IMR-90 (cell line): ENCODE measurements around the gene BRD4. TPM values are rescaled to one million over a fixed set of nuclear protein-coding genes. Genes with fewer than 3 reads are reported as not detected.

Source experiments
- ATAC-seq: fragments of 200-7000 bp; cut with Tn5 transposase; 2 replicates; pipeline ENCODE4 v1.9.1; 2020; ENCODE audit warnings: low read depth, mild to moderate bottlenecking, moderate library complexity
- BruUV-seq: library from RNA; stranded (reverse); fragments of 400-500 nt; replicated peaks from 2 replicates; lab custom pipeline; 2021; lab: Mats Ljungman, UMichigan
- CTCF ChIA-PET: fragments of 300-600 bp; formaldehyde crosslinking; extraction: SDS; loops from one replicate; lab custom pipeline; 2021; ENCODE audit warnings: antibody characterized with exemption; lab: Yijun Ruan, JAX
- POLR2A ChIA-PET: fragments of 300-600 bp; sonication (Branson Sonifier 250); formaldehyde crosslinking; loops from one replicate; lab custom pipeline; 2022; ENCODE audit warnings: antibody characterized with exemption; ENCODE audit not compliant: unreplicated experiment; lab: Charles Lee
- DNase-seq: peaks from one replicate; pipeline ENCODE4 v3.0.0; 2013
- H2AFZ ChIP-seq: replicated peaks from 2 replicates; pipeline ENCODE3; 2013; ENCODE audit warnings: low read length, mild to moderate bottlenecking; ENCODE audit not compliant: poor library complexity
- H2AK5ac ChIP-seq: 2 replicates; pipeline ENCODE4 v1.6.1; 2013; ENCODE audit warnings: low read depth, low read length, inconsistent platforms
- H2AK9ac ChIP-seq: replicated peaks from 2 replicates; pipeline ENCODE3; 2013; ENCODE audit warnings: mild to moderate bottlenecking, low read depth, low read length, moderate library complexity; ENCODE audit not compliant: poor library complexity
- H2BK120ac ChIP-seq: 2 replicates; pipeline ENCODE4 v1.6.1; 2013; ENCODE audit warnings: low read depth, low read length, inconsistent platforms
- H2BK15ac ChIP-seq: 3 replicates; pipeline ENCODE4 v1.6.1; 2013; ENCODE audit warnings: low read depth, low read length, inconsistent platforms
- H2BK20ac ChIP-seq: 2 replicates; pipeline ENCODE4 v1.6.1; 2013; ENCODE audit warnings: low read depth, mild to moderate bottlenecking, inconsistent platforms, low read length, moderate library complexity
- H2BK5ac ChIP-seq: 2 replicates; pipeline ENCODE4 v1.6.1; 2013; ENCODE audit warnings: mild to moderate bottlenecking, low read depth, low read length, inconsistent platforms; ENCODE audit not compliant: poor library complexity, severe bottlenecking
- H3K14ac ChIP-seq: replicated peaks from 2 replicates; pipeline ENCODE4 v1.6.1; 2013; ENCODE audit warnings: low read depth, low read length, inconsistent platforms
- H3K18ac ChIP-seq: 2 replicates; pipeline ENCODE4 v1.6.1; 2013; ENCODE audit warnings: low read depth, low read length, control low read depth
- H3K23ac ChIP-seq: 2 replicates; pipeline ENCODE4 v1.6.1; 2013; ENCODE audit warnings: low read depth, low read length, inconsistent platforms
- H3K27ac ChIP-seq: 2 replicates; pipeline ENCODE4 v1.5.1; 2013; ENCODE audit warnings: mild to moderate bottlenecking, control low read depth, low read length; ENCODE audit not compliant: insufficient read depth
- H3K27me3 ChIP-seq: 2 replicates; pipeline ENCODE4 v1.6.1; 2013; ENCODE audit warnings: low read length; ENCODE audit not compliant: control insufficient read depth, insufficient read depth
- H3K36me3 ChIP-seq: 2 replicates; pipeline ENCODE4 v1.6.1; 2013; ENCODE audit warnings: low read length, mixed read lengths; ENCODE audit not compliant: control insufficient read depth, insufficient read depth
- H3K4ac ChIP-seq: 2 replicates; pipeline ENCODE4 v1.6.1; 2013; ENCODE audit warnings: low read depth, low read length, inconsistent platforms
- H3K4me1 ChIP-seq: 2 replicates; pipeline ENCODE4 v1.6.1; 2013; ENCODE audit warnings: low read length, mixed read lengths; ENCODE audit not compliant: control insufficient read depth, insufficient read depth
- H3K4me2 ChIP-seq: 2 replicates; pipeline ENCODE4 v1.6.1; 2013; ENCODE audit warnings: low read depth, mild to moderate bottlenecking, control low read depth, low read length, moderate library complexity
- H3K4me3 ChIP-seq: 2 replicates; pipeline ENCODE4 v1.5.1; 2013; ENCODE audit warnings: low read depth, mild to moderate bottlenecking, control low read depth, low read length, moderate library complexity; ENCODE audit not compliant: insufficient read depth
- H3K56ac ChIP-seq: 2 replicates; pipeline ENCODE4 v1.6.1; 2013; ENCODE audit warnings: low read length, inconsistent platforms; ENCODE audit not compliant: insufficient read depth; ENCODE audit errors: extremely low read depth
- H3K79me1 ChIP-seq, 2 experiments: 2 replicates each; pipeline ENCODE4 v1.6.1; 2013; ENCODE audit warnings: low read length in 2 of 2, inconsistent platforms in 1 of 2, low read depth in 1 of 2
- H3K9ac ChIP-seq: 2 replicates; pipeline ENCODE4 v1.6.1; 2013; ENCODE audit warnings: low read depth, low read length, control low read depth
- H3K9me1 ChIP-seq: 2 replicates; pipeline ENCODE4 v1.6.1; 2013; ENCODE audit warnings: low read length, inconsistent platforms; ENCODE audit not compliant: insufficient read depth
- H3K9me3 ChIP-seq: 2 replicates; pipeline ENCODE4 v1.6.1; 2013; ENCODE audit warnings: low read length; ENCODE audit not compliant: control insufficient read depth, insufficient read depth
- H4K20me1 ChIP-seq: 2 replicates; pipeline ENCODE4 v1.6.1; 2013; ENCODE audit warnings: low read length, inconsistent platforms; ENCODE audit not compliant: insufficient read depth
- H4K5ac ChIP-seq: 2 replicates; pipeline ENCODE4 v1.6.1; 2013; ENCODE audit warnings: mild to moderate bottlenecking, low read depth, low read length, control low read depth
- H4K8ac ChIP-seq, 2 experiments: 2 replicates each; pipeline ENCODE4 v1.6.1; 2013; ENCODE audit warnings: low read depth in 2 of 2, low read length in 2 of 2, control low read depth in 1 of 2, inconsistent platforms in 1 of 2
- H4K91ac ChIP-seq: 2 replicates; pipeline ENCODE4 v1.6.1; 2013; ENCODE audit warnings: low read depth, low read length, inconsistent platforms; ENCODE audit not compliant: insufficient read depth
- BHLHE40 ChIP-seq: fragments of 150-350 bp; IDR thresholded peaks from 2 replicates; pipeline ENCODE4 v1.6.1; 2016; ENCODE audit warnings: mild to moderate bottlenecking, low read depth, low read length
- CEBPB ChIP-seq: IDR thresholded peaks from 2 replicates; pipeline ENCODE4 v1.6.1; 2012; ENCODE audit warnings: low read depth, low read length, improper control_type of control experiment
- CHD1 ChIP-seq: IDR thresholded peaks from 2 replicates; pipeline ENCODE4 v1.6.1; 2012; ENCODE audit warnings: low read depth, low read length, improper control_type of control experiment
- FOS ChIP-seq: fragments of 150-350 bp; IDR thresholded peaks from 2 replicates; pipeline ENCODE4 v1.6.1; 2016; ENCODE audit warnings: low read depth, low read length
- MAFK ChIP-seq: IDR thresholded peaks from 2 replicates; pipeline ENCODE4 v1.6.1; 2012; ENCODE audit warnings: low read depth, low read length, improper control_type of control experiment
- MXI1 ChIP-seq: IDR thresholded peaks from 2 replicates; pipeline ENCODE4 v1.6.1; 2012; ENCODE audit warnings: low read depth, mild to moderate bottlenecking, low read length, moderate library complexity, borderline replicate concordance
- NFE2L2 ChIP-seq: fragments of 150-350 bp; IDR thresholded peaks from 2 replicates; pipeline ENCODE4 v1.6.1; 2016; ENCODE audit warnings: low read depth, mild to moderate bottlenecking, low read length
- RAD21 ChIP-seq: IDR thresholded peaks from 2 replicates; pipeline ENCODE4 v1.6.1; 2012; ENCODE audit warnings: low read length, improper control_type of control experiment
- RCOR1 ChIP-seq: IDR thresholded peaks from 2 replicates; pipeline ENCODE4 v1.6.1; 2012; ENCODE audit warnings: mild to moderate bottlenecking, low read length, improper control_type of control experiment; ENCODE audit not compliant: insufficient replicate concordance
- RFX5 ChIP-seq: IDR thresholded peaks from 2 replicates; pipeline ENCODE4 v1.8.0; 2012; ENCODE audit warnings: low read depth, mild to moderate bottlenecking, low read length, moderate library complexity
- SMC3 ChIP-seq: fragments of 150-350 bp; IDR thresholded peaks from 2 replicates; pipeline ENCODE4 v1.6.1; 2016; ENCODE audit warnings: low read depth, mild to moderate bottlenecking, antibody characterized with exemption, low read length, moderate library complexity
- WGBS, 2 experiments: methylation state at CpG; one replicate each; pipeline versions ENCODE4 v1.1.5 to v1.1.7; 2013; ENCODE audit warnings: missing lambda C conversion rate in 2 of 2; ENCODE audit not compliant: insufficient read length in 1 of 2; ENCODE audit errors: extremely low coverage in 2 of 2; 5-methylcytosine and 5-hydroxymethylcytosine counted together
- dilution Hi-C: fragments of 300-500 bp; cut with HindIII; formaldehyde crosslinking; loops from one replicate; pipeline ENCODE4 v1.14.3; 2018; ENCODE audit warnings: low sequenced_read_pairs; ENCODE audit not compliant: unreplicated experiment
- in situ Hi-C: fragments of 300-500 bp; cut with MboI; formaldehyde crosslinking; loops from 3 replicates; pipeline ENCODE4 v1.14.3; 2019; ENCODE audit warnings: low sequenced_read_pairs, inconsistent platforms, mixed read lengths
- intact Hi-C: fragments of 100-400 bp; cut with micrococcal nuclease; formaldehyde crosslinking; loops from 2 replicates; pipeline ENCODE4 v1.10.0; 2022
- polyA plus RNA-seq, 3 experiments: library from polyadenylated mRNA; depleted of rRNA; stranded (reverse); fragments of >200 nt; gene quantifications; 2 replicates each; pipeline ENCODE4 v1.2.3, GENCODE V29; 2012; ENCODE audit warnings: low replicate concordance in 1 of 3
- total RNA-seq: library from RNA; depleted of rRNA; stranded (reverse); fragments of >200 nt; gene quantifications from 2 replicates; pipeline ENCODE4 v1.2.3, GENCODE V29; 2012
- TF ChIP-seq, protein P1 (sequence below): fragments of 150-350 bp; IDR thresholded peaks from 2 replicates; pipeline ENCODE4 v1.6.1; 2017; ENCODE audit warnings: mild to moderate bottlenecking, antibody characterized with exemption, low read length, low read depth
- TF ChIP-seq, protein P2 (sequence below): conservative IDR thresholded peaks from 2 replicates; pipeline ENCODE4 v1.5.1; 2012; ENCODE audit warnings: mild to moderate bottlenecking, low read depth, low read length, improper control_type of control experiment

BRD4 gene
- total and polyA plus RNA-seq, 2 of the 4 experiments (the other 2 are of a cell fraction): 7.0 to 21.1 TPM

- Histone ChIP-seq H4K20me1 (no peaks in the 10 kb centered on the region), H3K79me1 (peaks cover 0 to 4% of the 10 kb centered on the region in 2 experiments; a peak in 1 of 4 replicates), H3K4ac (no peak overlapping the region), H3K4me2 (no peak overlapping the region), H2BK120ac (no peak overlapping the region), H3K9me3 (no peaks in the 10 kb centered on the region), H3K36me3 (no peaks in the 10 kb centered on the region), H3K4me1 (peaks cover 4% of the 10 kb centered on the region), H3K14ac (no peak overlapping the region), H3K18ac (no peak overlapping the region), H2AK5ac (no peak overlapping the region), H2BK20ac (no peak overlapping the region), H3K9me1 (no peaks in the 10 kb centered on the region; the same call in 1 of the 2 replicates), H4K91ac (no peak overlapping the region), H2AK9ac (no peak overlapping the region), H2AFZ (no peak overlapping the region), H3K56ac (no peak overlapping the region), H2BK5ac (no peak overlapping the region), H3K23ac (no peak overlapping the region), H3K27me3 (no peaks in the 10 kb centered on the region), H3K4me3 (no peak overlapping the region), H3K27ac (no peak overlapping the region), H2BK15ac (no peak overlapping the region), H4K8ac (no peak overlapping the region), H3K9ac (no peak overlapping the region), H4K5ac (no peak overlapping the region)
- in situ Hi-C loops (no loop called here), intact Hi-C loops (no loop called here), dilution Hi-C loops (no loop called here)
- POLR2A ChIA-PET: no interaction called here
- no peak for DNase-seq
- no CpG with 5 or more reads among the region's 7 CpGs for WGBS, 2 experiments
- TF ChIP-seq CEBPB (no peak), RAD21 (no peak), NFE2L2 (no peak), RFX5 (no peak), RCOR1 (no peak), FOS (no peak), SMC3 (no peak), CHD1 (no peak), MXI1 (no peak), BHLHE40 (no peak), MAFK (no peak)
- TF ChIP-seq, protein P1, sequence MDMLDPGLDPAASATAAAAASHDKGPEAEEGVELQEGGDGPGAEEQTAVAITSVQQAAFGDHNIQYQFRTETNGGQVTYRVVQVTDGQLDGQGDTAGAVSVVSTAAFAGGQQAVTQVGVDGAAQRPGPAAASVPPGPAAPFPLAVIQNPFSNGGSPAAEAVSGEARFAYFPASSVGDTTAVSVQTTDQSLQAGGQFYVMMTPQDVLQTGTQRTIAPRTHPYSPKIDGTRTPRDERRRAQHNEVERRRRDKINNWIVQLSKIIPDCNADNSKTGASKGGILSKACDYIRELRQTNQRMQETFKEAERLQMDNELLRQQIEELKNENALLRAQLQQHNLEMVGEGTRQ: no peak
- TF ChIP-seq, protein P2, sequence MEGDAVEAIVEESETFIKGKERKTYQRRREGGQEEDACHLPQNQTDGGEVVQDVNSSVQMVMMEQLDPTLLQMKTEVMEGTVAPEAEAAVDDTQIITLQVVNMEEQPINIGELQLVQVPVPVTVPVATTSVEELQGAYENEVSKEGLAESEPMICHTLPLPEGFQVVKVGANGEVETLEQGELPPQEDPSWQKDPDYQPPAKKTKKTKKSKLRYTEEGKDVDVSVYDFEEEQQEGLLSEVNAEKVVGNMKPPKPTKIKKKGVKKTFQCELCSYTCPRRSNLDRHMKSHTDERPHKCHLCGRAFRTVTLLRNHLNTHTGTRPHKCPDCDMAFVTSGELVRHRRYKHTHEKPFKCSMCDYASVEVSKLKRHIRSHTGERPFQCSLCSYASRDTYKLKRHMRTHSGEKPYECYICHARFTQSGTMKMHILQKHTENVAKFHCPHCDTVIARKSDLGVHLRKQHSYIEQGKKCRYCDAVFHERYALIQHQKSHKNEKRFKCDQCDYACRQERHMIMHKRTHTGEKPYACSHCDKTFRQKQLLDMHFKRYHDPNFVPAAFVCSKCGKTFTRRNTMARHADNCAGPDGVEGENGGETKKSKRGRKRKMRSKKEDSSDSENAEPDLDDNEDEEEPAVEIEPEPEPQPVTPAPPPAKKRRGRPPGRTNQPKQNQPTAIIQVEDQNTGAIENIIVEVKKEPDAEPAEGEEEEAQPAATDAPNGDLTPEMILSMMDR: no peak
- BruUV-seq: no TSS peak
- ATAC-seq: no peak
- CTCF ChIA-PET: no interaction called here
Observed at GRCh38 chr19:15218501-15218900, 113.8 kb downstream of the BRD4 start.
